H1 (cell line): ENCODE measurements around the gene BRS3. TPM values are rescaled to one million over a fixed set of nuclear protein-coding genes. Genes with fewer than 3 reads are reported as not detected.

Source experiments
- CTCF ChIA-PET: fragments of 300-600 bp; sonication (Branson Sonifier 250); formaldehyde crosslinking; loops from one replicate; lab custom pipeline; 2021; ENCODE audit not compliant: partially characterized antibody; lab: Charles Lee
- POLR2A ChIA-PET: fragments of 300-600 bp; sonication (Branson Sonifier 250); formaldehyde crosslinking; loops from one replicate; lab custom pipeline; 2021; ENCODE audit warnings: inconsistent platforms; ENCODE audit not compliant: partially characterized antibody; lab: Charles Lee
- DNase-seq, 2 experiments: peaks; one replicate each; pipeline versions ENCODE4 v3.0.0 to v3.0.0-alpha.2; 2010 to 2022; ENCODE audit warnings: low spot score in 2 of 2, low read depth in 1 of 2, mixed read lengths in 1 of 2
- FAIRE-seq: peaks from 2 replicates; lab custom pipeline; 2011; peaks lifted over from hg19 to GRCh38; lab: Jason Lieb, UNC
- H2AFZ ChIP-seq: 2 replicates; pipeline ENCODE4 v1.8.1; 2012; ENCODE audit warnings: low read length, inconsistent platforms
- H2AK5ac ChIP-seq: 2 replicates; pipeline ENCODE4 v1.6.1; 2013; ENCODE audit warnings: low read depth, low read length
- H2BK120ac ChIP-seq: replicated peaks from 2 replicates; pipeline ENCODE3; 2013; ENCODE audit warnings: low read depth, low read length, inconsistent platforms
- H2BK12ac ChIP-seq: 2 replicates; pipeline ENCODE4 v1.6.1; 2013; ENCODE audit warnings: low read depth, low read length
- H2BK15ac ChIP-seq: 2 replicates; pipeline ENCODE4 v1.6.1; 2013; ENCODE audit warnings: low read length
- H2BK20ac ChIP-seq: 2 replicates; pipeline ENCODE4 v1.6.1; 2013; ENCODE audit warnings: low read length
- H2BK5ac ChIP-seq: 2 replicates; pipeline ENCODE4 v1.6.1; 2013; ENCODE audit warnings: low read depth, low read length
- H3K14ac ChIP-seq: 2 replicates; pipeline ENCODE4 v1.6.1; 2013; ENCODE audit warnings: inconsistent platforms; ENCODE audit not compliant: insufficient read length
- H3K18ac ChIP-seq: 2 replicates; pipeline ENCODE4 v1.6.1; 2013; ENCODE audit warnings: low read length; ENCODE audit errors: extremely low read depth
- H3K23ac ChIP-seq: 2 replicates; pipeline ENCODE4 v1.6.1; 2013; ENCODE audit warnings: inconsistent platforms; ENCODE audit not compliant: insufficient read length
- H3K23me2 ChIP-seq: 2 replicates; pipeline ENCODE4 v1.6.1; 2013; ENCODE audit warnings: low read depth, low read length
- H3K27ac ChIP-seq: 2 replicates; pipeline ENCODE4 v1.6.1; 2011; ENCODE audit warnings: low read depth, low read length, inconsistent platforms
- H3K27me3 ChIP-seq, 4 experiments: replicated peaks in 1 of 4; 1 replicate in 1 of 4; 2 replicates in 3 of 4; pipeline versions ENCODE4 v1.6.1 to v1.8.1; 2011 to 2013; ENCODE audit warnings: low read length in 3 of 4, mild to moderate bottlenecking in 3 of 4, inconsistent platforms in 2 of 4, mixed read lengths in 2 of 4, moderate library complexity in 1 of 4; ENCODE audit not compliant: control insufficient read depth in 3 of 4, insufficient read depth in 3 of 4; ENCODE audit errors: extremely low read depth in 1 of 4
- H3K36me3 ChIP-seq, 4 experiments: 2 replicates each; pipeline versions ENCODE4 v1.6.1 to v1.8.1; 2011 to 2013; ENCODE audit warnings: mild to moderate bottlenecking in 4 of 4, low read length in 3 of 4, moderate library complexity in 2 of 4, control low read depth in 1 of 4, inconsistent platforms in 1 of 4; ENCODE audit not compliant: insufficient read depth in 4 of 4, control insufficient read depth in 2 of 4
- H3K4ac ChIP-seq: replicated peaks from 2 replicates; pipeline ENCODE3; 2013; ENCODE audit warnings: low read length, low read depth, mixed read lengths, inconsistent platforms; ENCODE audit not compliant: insufficient read length
- H3K4me1 ChIP-seq, 4 experiments: replicated peaks in 1 of 4; 1 replicate in 1 of 4; 2 replicates in 3 of 4; pipeline versions ENCODE4 v1.6.1 to v1.8.1; 2011 to 2013; ENCODE audit warnings: low read length in 3 of 4, inconsistent platforms in 2 of 4, mixed read lengths in 1 of 4; ENCODE audit not compliant: insufficient read depth in 4 of 4, control insufficient read depth in 3 of 4
- H3K4me2 ChIP-seq, 2 experiments: 2 replicates each; pipeline versions ENCODE4 v1.6.1 to v1.8.1; 2011 to 2013; ENCODE audit warnings: low read depth in 2 of 2, low read length in 2 of 2, control low read depth in 1 of 2, inconsistent platforms in 1 of 2, mild to moderate bottlenecking in 1 of 2; ENCODE audit not compliant: insufficient read depth in 1 of 2
- H3K4me3 ChIP-seq, 4 experiments: fragments of 200-600, 300-600 bp in 1 of 4; sonication (generic), shearing (Covaris generic), sonication (Bioruptor Twin) in 1 of 4; 2 replicates each; pipeline versions ENCODE4 v1.5.1 to v1.8.1; 2011 to 2016; ENCODE audit warnings: low read length in 4 of 4, low read depth in 3 of 4, control low read depth in 2 of 4, inconsistent platforms in 2 of 4, mild to moderate bottlenecking in 2 of 4, mixed read lengths in 1 of 4, moderate library complexity in 1 of 4; ENCODE audit not compliant: insufficient read depth in 2 of 4; ENCODE audit errors: extremely low read depth in 1 of 4
- H3K56ac ChIP-seq: replicated peaks from 2 replicates; pipeline ENCODE3; 2013; ENCODE audit warnings: low read depth, mild to moderate bottlenecking, mixed read lengths, low read length, inconsistent platforms; ENCODE audit not compliant: insufficient read length
- H3K79me1 ChIP-seq: 2 replicates; pipeline ENCODE4 v1.6.1; 2013; ENCODE audit warnings: low read depth, low read length, control low read depth
- H3K79me2 ChIP-seq, 2 experiments: 2 replicates each; pipeline versions ENCODE4 v1.6.1 to v1.8.1; 2012 to 2013; ENCODE audit warnings: low read length in 2 of 2, mild to moderate bottlenecking in 2 of 2, inconsistent platforms in 1 of 2; ENCODE audit not compliant: insufficient read depth in 2 of 2, control insufficient read depth in 1 of 2
- H3K9ac ChIP-seq, 4 experiments: replicated peaks in 1 of 4; 1 replicate in 1 of 4; 2 replicates in 3 of 4; pipeline versions ENCODE4 v1.6.1 to v1.8.1; 2011 to 2013; ENCODE audit warnings: low read depth in 3 of 4, low read length in 3 of 4, control low read depth in 2 of 4, mild to moderate bottlenecking in 2 of 4, moderate library complexity in 2 of 4, inconsistent platforms in 1 of 4; ENCODE audit errors: extremely low read depth in 1 of 4
- H3K9me3 ChIP-seq, 2 experiments: 2 replicates each; pipeline versions ENCODE4 v1.6.1 to v1.8.1; 2012 to 2013; ENCODE audit warnings: mild to moderate bottlenecking in 2 of 2, moderate library complexity in 2 of 2, control low read depth in 1 of 2, inconsistent platforms in 1 of 2, low read depth in 1 of 2, low read length in 1 of 2, mixed read lengths in 1 of 2; ENCODE audit not compliant: insufficient read depth in 2 of 2
- H4K20me1 ChIP-seq, 2 experiments: replicated peaks in 1 of 2; 2 replicates each; pipeline versions ENCODE3 to v1.8.1; 2011 to 2013; ENCODE audit warnings: inconsistent platforms in 2 of 2, low read length in 2 of 2, mild to moderate bottlenecking in 1 of 2; ENCODE audit not compliant: insufficient read depth in 2 of 2, control insufficient read depth in 1 of 2
- H4K5ac ChIP-seq: 2 replicates; pipeline ENCODE4 v1.6.1; 2013; ENCODE audit warnings: low read length, low read depth, mixed read lengths, inconsistent platforms; ENCODE audit not compliant: insufficient read length
- H4K8ac ChIP-seq: 2 replicates; pipeline ENCODE4 v1.8.0; 2013; ENCODE audit warnings: mild to moderate bottlenecking, moderate library complexity, low read length, inconsistent platforms; ENCODE audit not compliant: insufficient read depth; ENCODE audit errors: extremely low read depth
- H4K91ac ChIP-seq: replicated peaks from 2 replicates; pipeline ENCODE3; 2013; ENCODE audit warnings: low read length, mixed read lengths, inconsistent platforms; ENCODE audit not compliant: insufficient read length
- RAD21 ChIP-seq, 2 experiments: IDR thresholded peaks in 1 of 2; conservative IDR thresholded peaks in 1 of 2; 2 replicates each; pipeline ENCODE4 v1.6.1; 2011; ENCODE audit warnings: low read depth in 2 of 2, low read length in 2 of 2, improper control_type of control experiment in 1 of 2, inconsistent platforms in 1 of 2, mild to moderate bottlenecking in 1 of 2, moderate library complexity in 1 of 2
- SP1 ChIP-seq: IDR thresholded peaks from 2 replicates; pipeline ENCODE4 v1.6.1; 2011; ENCODE audit warnings: low read depth, low read length
- TAF1 ChIP-seq: IDR thresholded peaks from 2 replicates; pipeline ENCODE4 v1.6.1; 2011; ENCODE audit warnings: mild to moderate bottlenecking, low read depth, low read length
- WGBS, 2 experiments: shearing (Covaris generic) in 1 of 2; methylation state at CpG; one replicate each; pipeline versions ENCODE4 v1.1.6 to v1.1.7; 2013 to 2015; ENCODE audit warnings: low lambda C conversion rate in 2 of 2, mixed read lengths in 2 of 2, inconsistent platforms in 1 of 2, low coverage in 1 of 2, missing lambda C conversion rate in 1 of 2; ENCODE audit not compliant: insufficient replicate concordance in 2 of 2, insufficient coverage in 1 of 2, insufficient read length in 1 of 2; ENCODE audit errors: extremely low coverage in 1 of 2, missing lambda C conversion rate in 1 of 2; 5-methylcytosine and 5-hydroxymethylcytosine counted together
- polyA plus RNA-seq, 7 experiments: library from polyadenylated mRNA; depleted of rRNA in 3 of 7; stranded (reverse) in 5 of 7; unstranded in 2 of 7; fragments of >200 nt in 5 of 7; fragments of 200-250 nt in 2 of 7; gene quantifications; 1 replicate in 5 of 7; 2 replicates in 1 of 7; 4 replicates in 1 of 7; pipeline versions ENCODE4 v1.2.1 to v1.2.3, GENCODE V29; 2011 to 2013; ENCODE audit warnings: missing spikeins in 2 of 7, mixed read lengths in 2 of 7
- total RNA-seq: library from RNA; stranded (reverse); fragmentation: NEBNext Ultra II Directional; extraction: Animal tissue kit (Norgen Biotek cat#: 25700); gene quantifications from 2 replicates; pipeline ENCODE4 v1.2.1, GENCODE V29; 2021

Gene BRS3
- total and polyA plus RNA-seq, 2 of the 8 experiments (the other 6 are each of a cell fraction or from before 2014, with no cell fraction given): not detected

DNA sequence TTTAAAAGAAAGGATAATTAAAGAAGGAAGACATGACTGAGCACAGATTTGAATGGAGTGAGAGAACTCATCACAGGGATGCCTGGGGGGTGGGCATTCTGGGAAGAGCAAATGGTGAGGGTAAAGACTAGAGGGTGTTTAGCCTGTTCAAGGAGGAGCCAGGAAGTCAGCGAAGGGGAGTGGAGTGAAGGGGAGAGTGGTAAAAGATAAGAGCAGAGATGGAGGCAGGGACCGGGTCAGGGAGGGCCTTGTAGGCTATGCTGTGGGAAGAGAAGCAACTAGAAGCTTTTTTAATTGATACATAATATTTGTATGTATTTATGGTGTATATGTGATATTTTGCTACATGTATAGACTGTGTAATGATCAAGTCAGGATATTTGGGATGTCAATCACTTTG is 42.0 kb downstream of the BRS3 start:
- Histone ChIP-seq H2AK5ac (no peak overlapping the region), H3K79me1 (no peaks in the 10 kb centered on the region), H3K9me3 (no peaks in the 10 kb centered on the region), H3K23ac (no peak overlapping the region), H3K4me3 (no peak overlapping the region), H2BK12ac (no peak overlapping the region), H3K79me2 (no peaks in the 10 kb centered on the region), H4K5ac (no peak overlapping the region), H2BK120ac (no peak overlapping the region), H2BK20ac (no peak overlapping the region), H3K4ac (no peak overlapping the region), H3K56ac (no peak overlapping the region), H4K20me1 (no peaks in the 10 kb centered on the region), H3K18ac (no peak overlapping the region), H3K14ac (no peak overlapping the region), H3K23me2 (no peaks in the 10 kb centered on the region), H4K8ac (no peak overlapping the region), H3K27me3 (no peaks in the 10 kb centered on the region), H3K27ac (no peak overlapping the region), H3K9ac (no peak overlapping the region), H4K91ac (no peak overlapping the region), H3K4me1 (no peaks in the 10 kb centered on the region), H3K4me2 (no peak overlapping the region), H3K36me3 (no peaks in the 10 kb centered on the region), H2BK15ac (no peak overlapping the region), H2BK5ac (no peak overlapping the region), H2AFZ (no peak overlapping the region)
- 67% methylated on average over 1 of the region's 2 CpGs; no CpG with 5 or more reads in 1 of the 2 experiments for WGBS, 2 experiments
- CTCF ChIA-PET: no interaction called here
- FAIRE-seq (no peak), DNase-seq (no peak)
- POLR2A ChIA-PET: no interaction called here
- TF ChIP-seq RAD21 (IDR thresholded peaks at IDR 0.05 in 1 of 2, conservative IDR thresholded peaks at IDR 0.05 in 1 of 2; ENCODE audit: low read depth in 2 of 2, low read length in 2 of 2) (no peak), SP1 (peak; percentile 66; the same call in 1 of the 2 replicates), TAF1 (no peak)
